ENCODE measurements around the gene HTR7. TPM values are rescaled to one million over a fixed set of nuclear protein-coding genes. Genes with fewer than 3 reads are reported as not detected.

Gene HTR7
- total and polyA plus RNA-seq, 2 donors from 2014 or later, result 0.38 TPM; not detected in 1

DNA sequence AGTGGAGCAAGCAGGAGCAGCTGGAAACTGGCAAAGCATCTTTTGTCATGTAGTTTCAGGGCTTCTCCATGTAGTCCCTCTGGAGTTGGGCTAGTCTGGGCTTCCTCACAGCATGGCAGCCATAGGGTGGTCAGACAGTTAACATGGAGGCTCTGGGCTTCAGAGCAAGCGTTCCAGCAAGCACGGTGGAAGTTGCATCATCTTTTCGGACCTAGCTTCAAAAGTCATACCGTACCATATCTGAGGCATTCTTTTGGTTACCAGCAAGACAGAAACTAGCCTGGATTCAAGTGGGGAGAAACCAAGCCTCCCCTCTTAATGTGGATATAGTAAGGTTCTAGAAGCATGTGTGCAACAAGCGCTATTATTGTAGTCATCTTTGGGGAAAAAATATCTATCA, 135.0 kb downstream of the HTR7 start:
- Histone ChIP-seq H3K27me3 (ENCODE audit: control insufficient read depth, insufficient read depth, low read length) (no peaks in the 10 kb centered on the region), H3K9me3 (ENCODE audit: control insufficient read depth in 2 of 3, insufficient read depth in 1 of 3, low read length in 3 of 3) (no peaks in the 10 kb centered on the region), H3K9ac (ENCODE audit: low read length in 3 of 3) (no peak overlapping the region), H3K36me3 (ENCODE audit: control insufficient read depth in 2 of 3, insufficient read depth in 3 of 3, low read length in 3 of 3) (no peaks in the 10 kb centered on the region), H3K27ac (ENCODE audit: low read depth in 2 of 2, low read length in 2 of 2) (no peak overlapping the region), H3K4me1 (ENCODE audit: control insufficient read depth in 2 of 3, insufficient read depth in 2 of 3, low read depth in 1 of 3, low read length in 3 of 3) (no peaks in the 10 kb centered on the region), H3K4me3 (ENCODE audit: low read length in 3 of 3) (no peak overlapping the region)
- DNase-seq (no peak), FAIRE-seq (no peak)
- intact Hi-C loops (cut with DNase I), result no loop called here
- TF ChIP-seq CTCF (IDR thresholded peaks at IDR 0.05; ENCODE audit: borderline replicate concordance, extremely low read depth, insufficient read depth), result no peak

DNA sequence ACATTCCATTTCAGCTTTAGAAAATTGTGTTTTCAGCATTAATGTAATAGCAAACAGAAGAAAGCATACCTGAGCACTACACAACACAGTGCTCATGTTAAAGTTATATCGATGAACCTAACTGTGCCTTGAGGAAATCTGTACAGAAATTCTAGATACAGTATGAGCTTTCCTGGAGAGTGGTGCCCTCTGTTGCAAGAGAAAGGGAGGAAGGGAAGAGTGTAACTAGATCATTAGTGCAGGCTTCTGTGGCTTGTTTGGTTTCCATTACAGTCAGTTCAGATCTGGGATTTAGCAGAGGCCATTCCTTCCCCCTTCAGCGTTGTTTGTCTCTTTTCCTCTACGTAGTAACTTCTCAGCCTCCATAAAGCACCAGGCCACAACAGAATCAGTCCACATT, 139.7 kb downstream of the HTR7 start:
- H3K4me3 ChIP-seq (ENCODE audit: low read length in 3 of 3), result no peak overlapping the region
- FAIRE-seq (no peak), DNase-seq (peak in 2 of 5 donors; percentile 7 to 22)
- H3K27ac ChIP-seq (ENCODE audit: low read depth in 2 of 2, low read length in 2 of 2), result no peak overlapping the region
- H3K9ac ChIP-seq (ENCODE audit: low read length in 3 of 3), result no peak overlapping the region
- no peaks in the 10 kb centered on the region for H3K4me1 ChIP-seq (ENCODE audit: control insufficient read depth in 2 of 3, insufficient read depth in 2 of 3, low read depth in 1 of 3, low read length in 3 of 3)
- H3K36me3 ChIP-seq (ENCODE audit: control insufficient read depth in 2 of 3, insufficient read depth in 3 of 3, low read length in 3 of 3), result no peaks in the 10 kb centered on the region
- no peak for TF ChIP-seq CTCF (IDR thresholded peaks at IDR 0.05; ENCODE audit: borderline replicate concordance, extremely low read depth, insufficient read depth)
- no peaks in the 10 kb centered on the region for H3K27me3 ChIP-seq (ENCODE audit: control insufficient read depth, insufficient read depth, low read length)
- no peaks in the 10 kb centered on the region for H3K9me3 ChIP-seq (ENCODE audit: control insufficient read depth in 2 of 3, insufficient read depth in 1 of 3, low read length in 3 of 3)
- intact Hi-C loops (cut with DNase I), result no loop called here

- H3K9me3 ChIP-seq (ENCODE audit: control insufficient read depth in 2 of 3, insufficient read depth in 1 of 3, low read length in 3 of 3), result no peaks in the 10 kb centered on the region
- no peak for TF ChIP-seq CTCF (IDR thresholded peaks at IDR 0.05; ENCODE audit: borderline replicate concordance, extremely low read depth, insufficient read depth)
- H3K27me3 ChIP-seq (ENCODE audit: control insufficient read depth, insufficient read depth, low read length), result no peaks in the 10 kb centered on the region
- H3K9ac ChIP-seq (ENCODE audit: low read length in 3 of 3), result no peak overlapping the region
- DNase-seq (no peak), FAIRE-seq (no peak)
- H3K27ac ChIP-seq (ENCODE audit: low read depth in 2 of 2, low read length in 2 of 2), result no peak overlapping the region
- H3K4me1 ChIP-seq (ENCODE audit: control insufficient read depth in 2 of 3, insufficient read depth in 2 of 3, low read depth in 1 of 3, low read length in 3 of 3), result no peaks in the 10 kb centered on the region
- no peaks in the 10 kb centered on the region for H3K36me3 ChIP-seq (ENCODE audit: control insufficient read depth in 2 of 3, insufficient read depth in 3 of 3, low read length in 3 of 3)
- intact Hi-C loops (cut with DNase I), result no loop called here
- no peak overlapping the region for H3K4me3 ChIP-seq (ENCODE audit: low read length in 3 of 3)
These were observed 145.3 kb downstream of the HTR7 start for GRCh38 chr10:90712529-90712928.

- Histone ChIP-seq H3K36me3 (ENCODE audit: control insufficient read depth in 2 of 3, insufficient read depth in 3 of 3, low read length in 3 of 3) (no peaks in the 10 kb centered on the region), H3K4me1 (ENCODE audit: control insufficient read depth in 2 of 3, insufficient read depth in 2 of 3, low read depth in 1 of 3, low read length in 3 of 3) (no peaks in the 10 kb centered on the region), H3K9me3 (ENCODE audit: control insufficient read depth in 2 of 3, insufficient read depth in 1 of 3, low read length in 3 of 3) (no peaks in the 10 kb centered on the region), H3K9ac (ENCODE audit: low read length in 3 of 3) (no peak overlapping the region), H3K27me3 (ENCODE audit: control insufficient read depth, insufficient read depth, low read length) (no peaks in the 10 kb centered on the region), H3K27ac (ENCODE audit: low read depth in 2 of 2, low read length in 2 of 2) (no peak overlapping the region), H3K4me3 (ENCODE audit: low read length in 3 of 3) (no peak overlapping the region)
- DNase-seq (no peak), FAIRE-seq (no peak)
- intact Hi-C loops (cut with DNase I), result no loop called here
- TF ChIP-seq CTCF (IDR thresholded peaks at IDR 0.05; ENCODE audit: borderline replicate concordance, extremely low read depth, insufficient read depth), result no peak
These were observed 148.1 kb downstream of the HTR7 start for GRCh38 chr10:90709727-90710126.

Measured in kidney (tissue), 14 donors.